ENCODE measurements around the gene PRR7. TPM values are rescaled to one million over a fixed set of nuclear protein-coding genes. Genes with fewer than 3 reads are reported as not detected.
A peak's percentile ranks its signal among the peaks of the same experiment; 100 is the strongest.

Gene PRR7
- total RNA-seq, 1 donor from 2014 or later = 1.2 TPM

GRCh38 chr5:177447066-177447610 lies 524 bp downstream of the PRR7 start:
- no peaks in the 10 kb centered on the region for H3K36me3 ChIP-seq
- no peaks in the 10 kb centered on the region for H3K9me3 ChIP-seq
- no peaks in the 10 kb centered on the region for H3K27me3 ChIP-seq
- intact Hi-C loops (cut with DNase I) = no loop called here
- no peak for DNase-seq (ENCODE audit: extremely low spot score in 2 of 2)
- H3K27ac ChIP-seq = peak overlapping the region; percentile 19
- peaks cover 36% of the 10 kb centered on the region for H3K4me1 ChIP-seq
- peak overlapping the region; percentile 50 to 70 for H3K4me3 ChIP-seq
- TF ChIP-seq CTCF (IDR thresholded peaks at IDR 0.05) (no peak), POLR2A (IDR thresholded peaks at IDR 0.05) (no peak), POLR2AphosphoS5 (IDR thresholded peaks at IDR 0.05; ENCODE audit: insufficient read depth in 1 of 2, low read depth in 1 of 2) (no peak)

GRCh38 chr5:177447611-177448243 lies 1.1 kb downstream of the PRR7 start:
- H3K4me1 ChIP-seq = peaks cover 36% of the 10 kb centered on the region
- no peaks in the 10 kb centered on the region for H3K36me3 ChIP-seq
- H3K27ac ChIP-seq = peak overlapping the region; percentile 19
- no peaks in the 10 kb centered on the region for H3K27me3 ChIP-seq
- H3K4me3 ChIP-seq = peak overlapping the region; percentile 50 to 70
- H3K9me3 ChIP-seq = no peaks in the 10 kb centered on the region
- TF ChIP-seq POLR2AphosphoS5 (IDR thresholded peaks at IDR 0.05; ENCODE audit: insufficient read depth in 1 of 2, low read depth in 1 of 2) = no peak
- TF ChIP-seq POLR2A (IDR thresholded peaks at IDR 0.05) = no peak
- no peak for TF ChIP-seq CTCF (IDR thresholded peaks at IDR 0.05)
- intact Hi-C loops (cut with DNase I) = loop anchor here (2.0 kb wide), 1 partner anchor 45 kb away; no protein-coding TSS in a partner anchor
- no peak for DNase-seq (ENCODE audit: extremely low spot score in 2 of 2)

GRCh38 chr5:177448244-177448950 lies 1.8 kb downstream of the PRR7 start:
- H3K4me3 ChIP-seq = no peak overlapping the region
- no peaks in the 10 kb centered on the region for H3K36me3 ChIP-seq
- DNase-seq (ENCODE audit: extremely low spot score in 2 of 2) = no peak
- TF ChIP-seq POLR2A (IDR thresholded peaks at IDR 0.05) = no peak
- no peak for TF ChIP-seq CTCF (IDR thresholded peaks at IDR 0.05)
- TF ChIP-seq POLR2AphosphoS5 (IDR thresholded peaks at IDR 0.05; ENCODE audit: insufficient read depth in 1 of 2, low read depth in 1 of 2) = no peak
- H3K27me3 ChIP-seq = no peaks in the 10 kb centered on the region
- H3K27ac ChIP-seq = no peak overlapping the region
- intact Hi-C loops (cut with DNase I) = loop anchor here (2.0 kb wide), 1 partner anchor 46 kb away; no protein-coding TSS in a partner anchor
- no peaks in the 10 kb centered on the region for H3K9me3 ChIP-seq
- peaks cover 36% of the 10 kb centered on the region for H3K4me1 ChIP-seq

- no peaks in the 10 kb centered on the region for H3K9me3 ChIP-seq
- H3K4me1 ChIP-seq = peaks cover 45% of the 10 kb centered on the region
- TF ChIP-seq CTCF (IDR thresholded peaks at IDR 0.05) (no peak), POLR2A (IDR thresholded peaks at IDR 0.05) (no peak), POLR2AphosphoS5 (IDR thresholded peaks at IDR 0.05; ENCODE audit: insufficient read depth in 1 of 2, low read depth in 1 of 2) (no peak)
- H3K36me3 ChIP-seq = no peaks in the 10 kb centered on the region
- no peak for DNase-seq (ENCODE audit: extremely low spot score in 2 of 2)
- no peak overlapping the region for H3K4me3 ChIP-seq
- intact Hi-C loops (cut with DNase I) = loop anchor here (2.0 to 10.0 kb wide), 2 partner anchors 47 to 135 kb away; partner anchors contain the start of gene MXD3
- H3K27ac ChIP-seq = no peak overlapping the region
- no peaks in the 10 kb centered on the region for H3K27me3 ChIP-seq
Measured at GRCh38 chr5:177449140-177450061, 2.8 kb downstream of the PRR7 start.
